Sigmoid colon (tissue), 7 donors: ENCODE results near the gene ERGIC1. TPM values are rescaled to one million over a fixed set of nuclear protein-coding genes. Genes with fewer than 3 reads are reported as not detected.
"Not testable (repeated sequence)": the region's sequence is repeated elsewhere in the genome, so short reads cannot be mapped to it uniquely, and the experiment has no call there.

ENCODE experiments used
- DNase-seq: peaks from one replicate; pipeline ENCODE4 v3.0.0-alpha.2; 2019
- H3K27ac ChIP-seq, 4 donors: fragments of 200-600 bp; sonication (generic); one replicate each; pipeline ENCODE4 v1.5.1; 2016 to 2019; ENCODE audit warnings: mild to moderate bottlenecking in 1 of 4
- H3K27me3 ChIP-seq, 3 donors: fragments of 200-600 bp; sonication (generic); one replicate each; pipeline ENCODE4 v1.5.1; 2019; ENCODE audit warnings: mild to moderate bottlenecking in 1 of 3
- H3K36me3 ChIP-seq, 4 donors: fragments of 200-600 bp; sonication (generic); one replicate each; pipeline ENCODE4 v1.5.1; 2016 to 2019
- H3K4me1 ChIP-seq, 4 donors: fragments of 200-600 bp; sonication (generic); one replicate each; pipeline ENCODE4 v1.5.1; 2017 to 2019
- H3K4me3 ChIP-seq, 4 donors: fragments of 200-600 bp; sonication (generic); one replicate each; pipeline ENCODE4 v1.5.1; 2017 to 2019; ENCODE audit warnings: mild to moderate bottlenecking in 2 of 4, moderate library complexity in 1 of 4
- H3K9me3 ChIP-seq, 4 donors: fragments of 200-600 bp in 3 of 4; sonication (generic) in 3 of 4; one replicate each; pipeline versions ENCODE4 v1.5.1 to v1.6.1; 2013 to 2019
- CTCF ChIP-seq, 4 experiments: fragments of 450-650 bp in 3 of 4; fragments of 200-600 bp in 1 of 4; IDR thresholded peaks; one replicate each; pipeline ENCODE4 v1.5.1; 2016 to 2019; ENCODE audit warnings: antibody characterized with exemption in 4 of 4, mild to moderate bottlenecking in 3 of 4, moderate library complexity in 2 of 4
- EP300 ChIP-seq, 4 donors: sonication (generic); formaldehyde crosslinking; IDR thresholded peaks; one replicate each; pipeline ENCODE4 v1.6.1; 2017; ENCODE audit warnings: antibody characterized with exemption in 4 of 4
- POLR2A ChIP-seq, 2 donors: fragments of 450-650 bp; IDR thresholded peaks; one replicate each; pipeline ENCODE4 v1.6.1; 2016; ENCODE audit warnings: antibody characterized with exemption in 2 of 2, mild to moderate bottlenecking in 2 of 2, moderate library complexity in 2 of 2
- POLR2AphosphoS5 ChIP-seq, 4 donors: sonication (generic); formaldehyde crosslinking; IDR thresholded peaks; one replicate each; pipeline ENCODE4 v1.6.1; 2017; ENCODE audit warnings: antibody characterized with exemption in 4 of 4
- WGBS, 2 donors: extraction: QIAGEN DNeasy Blood & Tissue Kit; methylation state at CpG; one replicate each; pipeline ENCODE4 v1.1.7; 2013; 5-methylcytosine and 5-hydroxymethylcytosine counted together
- intact Hi-C: fragments of 100-400 bp; cut with DNase I; formaldehyde crosslinking; loops from one replicate; pipeline ENCODE4 v1.15.1; 2023
- polyA plus RNA-seq, 3 donors: library from polyadenylated mRNA; stranded (reverse); fragments of 200-250 nt; gene quantifications; one replicate each; pipeline ENCODE4 v1.2.3, GENCODE V29; 2013
- total RNA-seq, 4 donors: library from RNA; depleted of rRNA; stranded (reverse); fragments of >200 nt; gene quantifications; one replicate each; pipeline ENCODE4 v1.1.0, GENCODE V29; 2016
- donor health status: healthy with polysubstance abuse.
- donor health status: Bipolar disorder and iron deficiency.
- donor health status: healthy.

Gene ERGIC1
- total and polyA plus RNA-seq, 7 donors, result 80.6 to 160 (median 117) TPM

- Histone ChIP-seq H3K4me1 (peaks cover 0 to 74% (median 60%) of the 10 kb centered on the region in 4 donors), H3K27me3 (no peaks in the 10 kb centered on the region), H3K27ac (peak overlapping the region; percentile 81 to 95 (median 90)), H3K36me3 (peaks cover 0 to 4% (median 0%) of the 10 kb centered on the region in 4 donors), H3K9me3 (no peaks in the 10 kb centered on the region), H3K4me3 (no peak overlapping the region)
- intact Hi-C loops, result loop anchor here (2.0 to 10.0 kb wide), 2 partner anchors 89 to 307 kb away; no protein-coding TSS in a partner anchor
- no peak for DNase-seq
- WGBS, 2 donors, result 86 to 87% methylated on average over 5 of the region's 5 CpGs
- TF ChIP-seq POLR2A (IDR thresholded peaks at IDR 0.05) (no peak), EP300 (IDR thresholded peaks at IDR 0.05) (no peak), POLR2AphosphoS5 (IDR thresholded peaks at IDR 0.05) (no peak), CTCF (IDR thresholded peaks at IDR 0.05) (no peak)
Observed at GRCh38 chr5:172861461-172861860, 27.4 kb downstream of the ERGIC1 start.

- 76 to 85% methylated on average over 5 of the region's 5 CpGs for WGBS, 2 donors
- Histone ChIP-seq H3K27me3 (no peaks in the 10 kb centered on the region), H3K4me3 (no peak overlapping the region), H3K27ac (peak overlapping the region; percentile 81 to 95 (median 90)), H3K36me3 (peaks cover 0 to 4% (median 0%) of the 10 kb centered on the region in 4 donors), H3K9me3 (no peaks in the 10 kb centered on the region), H3K4me1 (peaks cover 0 to 75% (median 68%) of the 10 kb centered on the region in 4 donors)
- DNase-seq, result no peak
- intact Hi-C loops, result loop anchor here (10.0 kb wide), 1 partner anchor 307 kb away; no protein-coding TSS in a partner anchor
- TF ChIP-seq EP300 (IDR thresholded peaks at IDR 0.05) (no peak), POLR2AphosphoS5 (IDR thresholded peaks at IDR 0.05) (no peak), POLR2A (IDR thresholded peaks at IDR 0.05) (no peak), CTCF (IDR thresholded peaks at IDR 0.05) (no peak)
Observed at GRCh38 chr5:172862165-172862801, 28.2 kb downstream of the ERGIC1 start.

GRCh38 chr5:172864171-172864570 lies 30.1 kb downstream of the ERGIC1 start:
- H3K27ac ChIP-seq, result peak overlapping the region in 2 of 4 donors; percentile 37 to 98
- DNase-seq, H3K27me3 ChIP-seq, H3K4me3 ChIP-seq, H3K9me3 ChIP-seq, H3K36me3 ChIP-seq: not testable (repeated sequence)
- intact Hi-C loops, result loop anchor here (10.0 kb wide), 1 partner anchor 309 kb away; no protein-coding TSS in a partner anchor
- WGBS, 2 donors, result 66 to 83% methylated on average over 4 of the region's 4 CpGs
- H3K4me1 ChIP-seq, result peaks cover 0 to 75% (median 69%) of the 10 kb centered on the region in 4 donors

GRCh38 chr5:172864747-172865146 lies 30.7 kb downstream of the ERGIC1 start:
- Histone ChIP-seq H3K27me3 (no peaks in the 10 kb centered on the region), H3K9me3 (no peaks in the 10 kb centered on the region), H3K36me3 (peaks cover 0 to 4% (median 0%) of the 10 kb centered on the region in 4 donors), H3K4me1 (peaks cover 0 to 75% (median 69%) of the 10 kb centered on the region in 4 donors), H3K4me3 (no peak overlapping the region), H3K27ac (peak overlapping the region in 3 of 4 donors; percentile 37 to 98 (median 97))
- no peak for DNase-seq
- WGBS, 2 donors, result 95 to 97% methylated on average over 7 of the region's 7 CpGs
- no peak for TF ChIP-seq EP300 (IDR thresholded peaks at IDR 0.05)
- TF ChIP-seq POLR2A (IDR thresholded peaks at IDR 0.05), result no peak
- no peak for TF ChIP-seq CTCF (IDR thresholded peaks at IDR 0.05)
- TF ChIP-seq POLR2AphosphoS5 (IDR thresholded peaks at IDR 0.05), result no peak
- intact Hi-C loops, result loop anchor here (10.0 kb wide), 1 partner anchor 310 kb away; no protein-coding TSS in a partner anchor

GRCh38 chr5:172866378-172866777 lies 32.3 kb downstream of the ERGIC1 start:
- DNase-seq, result no peak
- Histone ChIP-seq H3K27ac (peak overlapping the region; percentile 85 to 98 (median 94)), H3K9me3 (no peaks in the 10 kb centered on the region), H3K36me3 (peaks cover 0 to 4% (median 0%) of the 10 kb centered on the region in 4 donors), H3K27me3 (no peaks in the 10 kb centered on the region), H3K4me3 (no peak overlapping the region), H3K4me1 (peaks cover 0 to 75% (median 69%) of the 10 kb centered on the region in 4 donors)
- WGBS, 2 donors, result 94 to 95% methylated on average over 4 of the region's 4 CpGs
- intact Hi-C loops, result loop anchor here (10.0 kb wide), 1 partner anchor 312 kb away; no protein-coding TSS in a partner anchor
- TF ChIP-seq EP300 (IDR thresholded peaks at IDR 0.05), result no peak
- no peak for TF ChIP-seq CTCF (IDR thresholded peaks at IDR 0.05)
- TF ChIP-seq POLR2AphosphoS5 (IDR thresholded peaks at IDR 0.05), result no peak
- TF ChIP-seq POLR2A (IDR thresholded peaks at IDR 0.05), result no peak
